AG09309 (cell line): Measurements from ENCODE around the gene SMARCAL1.

Source experiments
- DNase-seq: peaks from one replicate; pipeline ENCODE4 v3.0.0-alpha.2; 2010; ENCODE audit warnings: low read depth
- H3K4me3 ChIP-seq: 2 replicates; pipeline ENCODE4 v1.5.1; 2011; ENCODE audit warnings: mild to moderate bottlenecking, low read depth, low read length, moderate library complexity; ENCODE audit not compliant: control insufficient read depth
- TF ChIP-seq, protein P1 (sequence below): IDR thresholded peaks from 2 replicates; pipeline ENCODE4 v1.5.1; 2011; ENCODE audit warnings: mild to moderate bottlenecking, low read depth, low read length, inconsistent platforms; ENCODE audit not compliant: insufficient read depth, control insufficient read depth; ENCODE audit errors: missing control alignments

SMARCAL1 gene

DNA sequence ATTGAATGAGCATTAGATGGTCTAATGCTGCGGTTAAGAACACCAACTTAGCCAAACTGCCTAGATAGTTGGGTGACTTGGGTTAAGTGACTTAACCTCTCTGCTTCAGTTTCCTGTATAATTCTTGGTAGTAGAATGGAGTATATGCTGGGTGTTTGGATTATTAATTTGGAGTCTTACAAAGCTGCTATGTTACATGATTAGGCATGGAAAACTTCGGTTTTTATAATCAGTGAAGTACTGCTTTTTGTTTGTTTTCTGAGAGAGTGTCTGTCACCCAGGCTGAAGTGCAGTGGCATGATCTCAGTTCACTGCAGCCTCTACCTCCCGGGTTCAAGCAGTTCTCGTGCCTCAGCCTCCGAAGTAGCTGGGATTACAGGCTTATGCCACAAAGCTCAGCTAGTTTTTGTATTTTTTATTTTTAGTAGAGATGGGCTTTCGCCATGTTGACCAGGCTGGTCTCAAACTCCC lies 90.9 kb downstream of the SMARCAL1 start:
- TF ChIP-seq, protein P1, sequence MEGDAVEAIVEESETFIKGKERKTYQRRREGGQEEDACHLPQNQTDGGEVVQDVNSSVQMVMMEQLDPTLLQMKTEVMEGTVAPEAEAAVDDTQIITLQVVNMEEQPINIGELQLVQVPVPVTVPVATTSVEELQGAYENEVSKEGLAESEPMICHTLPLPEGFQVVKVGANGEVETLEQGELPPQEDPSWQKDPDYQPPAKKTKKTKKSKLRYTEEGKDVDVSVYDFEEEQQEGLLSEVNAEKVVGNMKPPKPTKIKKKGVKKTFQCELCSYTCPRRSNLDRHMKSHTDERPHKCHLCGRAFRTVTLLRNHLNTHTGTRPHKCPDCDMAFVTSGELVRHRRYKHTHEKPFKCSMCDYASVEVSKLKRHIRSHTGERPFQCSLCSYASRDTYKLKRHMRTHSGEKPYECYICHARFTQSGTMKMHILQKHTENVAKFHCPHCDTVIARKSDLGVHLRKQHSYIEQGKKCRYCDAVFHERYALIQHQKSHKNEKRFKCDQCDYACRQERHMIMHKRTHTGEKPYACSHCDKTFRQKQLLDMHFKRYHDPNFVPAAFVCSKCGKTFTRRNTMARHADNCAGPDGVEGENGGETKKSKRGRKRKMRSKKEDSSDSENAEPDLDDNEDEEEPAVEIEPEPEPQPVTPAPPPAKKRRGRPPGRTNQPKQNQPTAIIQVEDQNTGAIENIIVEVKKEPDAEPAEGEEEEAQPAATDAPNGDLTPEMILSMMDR = no peak
- no peak overlapping the region for H3K4me3 ChIP-seq
- DNase-seq = no peak

DNA sequence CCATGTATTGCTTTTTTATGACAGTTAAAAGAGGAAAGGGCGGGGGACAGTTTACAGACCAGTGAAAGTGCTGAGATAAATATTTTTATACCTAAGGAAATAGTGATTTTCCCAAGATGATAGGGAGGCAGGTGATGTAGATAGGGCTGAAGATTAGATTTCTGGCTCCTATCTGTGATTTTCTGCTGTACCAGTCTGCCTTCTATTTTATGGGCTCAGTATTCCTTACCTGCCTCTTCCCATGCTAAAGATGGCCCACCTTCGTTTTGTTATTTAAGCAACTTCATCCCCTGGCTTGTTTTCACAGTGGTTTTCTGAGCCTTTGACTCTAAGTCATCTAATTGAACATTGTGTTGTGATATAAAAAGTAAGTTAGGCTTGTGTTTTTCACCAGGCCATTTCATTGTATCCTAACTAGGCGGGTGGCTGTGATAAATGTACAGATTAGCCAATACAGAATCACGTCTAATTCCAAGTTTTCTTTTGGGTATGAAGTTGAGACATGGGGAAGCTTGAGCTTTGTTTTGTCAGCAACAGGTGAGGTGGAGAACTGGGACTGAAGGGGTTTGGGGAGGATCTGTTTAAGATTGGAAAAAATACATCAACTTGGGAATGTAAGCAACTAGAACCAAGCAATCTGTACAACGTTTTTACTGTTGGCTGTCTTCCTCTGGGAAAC lies 91.6 kb downstream of the SMARCAL1 start:
- no peak overlapping the region for H3K4me3 ChIP-seq
- no peak for DNase-seq
- TF ChIP-seq, protein P1 = no peak

- TF ChIP-seq, protein P1 = no peak
- no peak for DNase-seq
- H3K4me3 ChIP-seq = no peak overlapping the region
Measured at GRCh38 chr2:216504376-216504762, 92.1 kb downstream of the SMARCAL1 start.

DNA sequence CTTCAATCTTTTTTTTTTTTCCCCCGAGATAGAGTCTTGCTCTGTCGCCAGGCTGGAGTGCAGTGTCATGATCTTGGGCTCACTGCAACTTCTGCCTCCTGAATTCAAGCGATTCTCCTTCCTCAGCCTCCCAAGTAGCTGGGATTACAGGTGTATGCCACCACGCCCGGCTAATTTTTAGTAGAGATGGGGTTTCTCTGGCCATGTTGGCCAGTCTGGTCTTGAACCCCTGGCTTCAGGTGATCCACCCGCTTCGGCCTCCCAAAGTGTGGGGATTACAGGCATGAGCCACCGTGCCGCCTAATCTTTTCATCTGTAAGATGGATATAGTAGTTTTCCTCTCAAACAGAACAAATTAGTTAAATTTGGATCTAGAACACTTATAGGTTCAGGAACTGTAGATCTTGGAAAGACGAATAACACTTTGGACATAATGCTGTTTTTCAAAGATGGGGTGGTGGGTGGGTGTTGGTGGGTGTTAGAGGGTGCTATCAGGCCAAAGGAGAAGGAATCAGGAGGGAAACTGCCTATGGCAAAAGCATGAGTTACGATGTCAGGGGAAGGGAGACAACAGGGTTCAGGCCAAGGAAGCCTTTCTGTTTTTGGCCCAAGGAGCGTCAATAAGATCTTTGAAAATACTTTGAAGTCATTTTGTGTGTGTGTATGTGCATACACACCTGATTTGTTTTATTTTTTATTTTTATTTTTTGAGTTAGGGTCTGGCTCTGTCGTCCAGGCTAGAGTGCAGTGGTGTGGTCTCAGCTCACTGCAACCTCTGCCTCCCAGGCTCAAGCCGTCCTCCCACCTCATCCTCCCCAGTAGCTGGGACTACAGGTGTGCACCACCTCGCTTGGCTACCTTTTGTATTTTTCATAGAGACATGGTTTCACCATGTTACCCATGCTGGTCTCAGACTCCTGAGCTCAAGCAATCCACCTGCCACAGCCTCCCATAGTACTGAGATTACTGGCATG lies 93.1 kb downstream of the SMARCAL1 start:
- no peak for DNase-seq
- TF ChIP-seq, protein P1 = no peak
- H3K4me3 ChIP-seq = no peak overlapping the region

GRCh38 chr2:216507220-216508160 lies 95.2 kb downstream of the SMARCAL1 start:
- TF ChIP-seq, protein P1 = no peak
- DNase-seq = no peak
- H3K4me3 ChIP-seq = no peak overlapping the region

DNA sequence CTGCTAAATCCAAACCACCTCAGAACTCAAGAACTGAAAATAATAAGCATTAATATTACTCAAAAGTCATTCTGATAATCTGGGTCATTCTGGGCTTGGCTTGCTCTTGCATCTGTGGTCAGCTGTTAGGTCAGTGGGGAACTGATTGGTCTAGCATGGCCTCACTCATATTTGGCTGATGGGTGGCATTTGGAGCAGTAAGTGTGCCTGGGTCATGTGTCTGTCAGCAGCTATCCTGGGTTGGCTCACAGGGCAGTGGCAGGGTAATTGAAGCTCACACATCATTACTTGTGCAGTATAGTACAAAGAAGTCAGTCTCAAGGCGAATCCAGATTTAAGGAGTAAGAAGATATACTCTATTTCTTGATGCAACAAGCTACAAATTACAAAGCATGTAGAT lies 95.9 kb downstream of the SMARCAL1 start:
- TF ChIP-seq, protein P1 = no peak

More for the DNA sequence above, 95.9 kb downstream of the SMARCAL1 start:
- no peak overlapping the region for H3K4me3 ChIP-seq
- no peak for DNase-seq
